MG63 (cell line): Measurements from ENCODE around the gene SPINT2. TPM values are rescaled to one million over a fixed set of nuclear protein-coding genes. Genes with fewer than 3 reads are reported as not detected.
"Not testable (repeated sequence)": the region's sequence is repeated elsewhere in the genome, so short reads cannot be mapped to it uniquely, and the experiment has no call there.

Experiments
- DNase-seq: peaks from one replicate; pipeline ENCODE4 v3.0.0-alpha.2; 2020
- H3K27me3 ChIP-seq: fragments of 250-450 bp; sonication (Bioruptor Pico); 2 replicates; pipeline ENCODE4 v1.5.1; 2020; ENCODE audit warnings: mild to moderate bottlenecking, moderate library complexity
- H3K36me3 ChIP-seq: fragments of 250-450 bp; sonication (Bioruptor Pico); 2 replicates; pipeline ENCODE4 v1.5.1; 2020; ENCODE audit warnings: mild to moderate bottlenecking, moderate library complexity
- H3K4me3 ChIP-seq: fragments of 250-450 bp; sonication (Bioruptor Pico); 2 replicates; pipeline ENCODE4 v1.5.1; 2020; ENCODE audit warnings: mild to moderate bottlenecking, moderate library complexity
- H3K9me3 ChIP-seq: fragments of 250-450 bp; sonication (Bioruptor Pico); 2 replicates; pipeline ENCODE4 v1.5.1; 2020; ENCODE audit warnings: mild to moderate bottlenecking, moderate library complexity
- total RNA-seq: library from RNA; depleted of rRNA; stranded (reverse); fragments of >200 nt; shearing (Covaris generic); gene quantifications from 2 replicates; pipeline ENCODE4 v1.2.3, GENCODE V29; 2014; ENCODE audit warnings: low replicate concordance

The SPINT2 gene
- total RNA-seq, 1 experiment from 2014 or later = 7.7 TPM

GRCh38 chr19:38319421-38320258 is 55.3 kb downstream of the SPINT2 start, which contains the start of gene KCNK6:
KCNK6 (plus strand) TSS chr19:38319845; CDS start chr19:38319951, 106 bp downstream.
- Histone ChIP-seq H3K36me3 (peaks cover 33% of the 10 kb centered on the region), H3K9me3 (no peaks in the 10 kb centered on the region), H3K4me3 (peak within 1 kb of the TSS; percentile 69), H3K27me3 (no peaks in the 10 kb centered on the region)
- DNase-seq = peak; percentile 69

GRCh38 chr19:38320969-38321339 is 56.6 kb downstream of the SPINT2 start:
- no peak for DNase-seq
- H3K36me3 ChIP-seq = peaks cover 46% of the 10 kb centered on the region
- H3K27me3 ChIP-seq = no peaks in the 10 kb centered on the region
- no peaks in the 10 kb centered on the region for H3K9me3 ChIP-seq
- peak overlapping the region; percentile 69 for H3K4me3 ChIP-seq

GRCh38 chr19:38321646-38322196 is 57.3 kb downstream of the SPINT2 start:
- no peaks in the 10 kb centered on the region for H3K9me3 ChIP-seq
- peak; percentile 86 for DNase-seq
- no peaks in the 10 kb centered on the region for H3K27me3 ChIP-seq
- H3K4me3 ChIP-seq = peak overlapping the region; percentile 69
- H3K36me3 ChIP-seq = peaks cover 54% of the 10 kb centered on the region

- no peak for DNase-seq
- H3K4me3 ChIP-seq = no peak overlapping the region
- H3K36me3 ChIP-seq = peaks cover 69% of the 10 kb centered on the region
- no peaks in the 10 kb centered on the region for H3K9me3 ChIP-seq
- H3K27me3 ChIP-seq = no peaks in the 10 kb centered on the region
Measured at GRCh38 chr19:38323291-38323690, 58.9 kb downstream of the SPINT2 start.

- Histone ChIP-seq H3K4me3 (no peak overlapping the region), H3K9me3 (no peaks in the 10 kb centered on the region), H3K27me3 (no peaks in the 10 kb centered on the region), H3K36me3 (peaks cover 81% of the 10 kb centered on the region)
- DNase-seq = no peak
Measured at GRCh38 chr19:38324431-38324830, 60.1 kb downstream of the SPINT2 start.

GRCh38 chr19:38326591-38326990 is 62.2 kb downstream of the SPINT2 start:
- no peak overlapping the region for H3K4me3 ChIP-seq
- H3K27me3 ChIP-seq = no peaks in the 10 kb centered on the region
- H3K36me3 ChIP-seq = peaks cover 88% of the 10 kb centered on the region
- DNase-seq = no peak
- H3K9me3 ChIP-seq = no peaks in the 10 kb centered on the region

GRCh38 chr19:38329651-38330050 is 65.3 kb downstream of the SPINT2 start:
- H3K4me3 ChIP-seq = no peak overlapping the region
- H3K36me3 ChIP-seq = peaks cover 62% of the 10 kb centered on the region
- DNase-seq = no peak
- no peaks in the 10 kb centered on the region for H3K9me3 ChIP-seq
- no peaks in the 10 kb centered on the region for H3K27me3 ChIP-seq

GRCh38 chr19:38331728-38332127 is 67.4 kb downstream of the SPINT2 start:
- Histone ChIP-seq H3K27me3 (no peaks in the 10 kb centered on the region), H3K36me3 (peaks cover 41% of the 10 kb centered on the region), H3K4me3 (no peak overlapping the region), H3K9me3 (no peaks in the 10 kb centered on the region)
- DNase-seq = no peak

GRCh38 chr19:38333245-38333644 is 68.9 kb downstream of the SPINT2 start:
- H3K4me3 ChIP-seq = no peak overlapping the region
- H3K9me3 ChIP-seq = no peaks in the 10 kb centered on the region
- H3K27me3 ChIP-seq = no peaks in the 10 kb centered on the region
- no peak for DNase-seq
- peaks cover 26% of the 10 kb centered on the region for H3K36me3 ChIP-seq

GRCh38 chr19:38335949-38336637 is 71.7 kb downstream of the SPINT2 start:
- Histone ChIP-seq H3K27me3 (no peaks in the 10 kb centered on the region), H3K9me3 (no peaks in the 10 kb centered on the region), H3K4me3 (peak overlapping the region; percentile 62), H3K36me3 (peaks cover 5% of the 10 kb centered on the region)
- DNase-seq = peak; percentile 99

- peak; percentile 92 for DNase-seq
- no peaks in the 10 kb centered on the region; the same call in 1 of the 2 replicates for H3K36me3 ChIP-seq
Measured at GRCh38 chr19:38336638-38337359, 72.4 kb downstream of the SPINT2 start.

GRCh38 chr19:38337360-38337653 is 72.9 kb downstream of the SPINT2 start:
- Histone ChIP-seq H3K36me3 (no peaks in the 10 kb centered on the region), H3K9me3 (no peaks in the 10 kb centered on the region), H3K4me3 (peak overlapping the region; percentile 62), H3K27me3 (no peaks in the 10 kb centered on the region)
- no peak for DNase-seq

More at GRCh38 chr19:38336638-38337359, 72.4 kb downstream of the SPINT2 start:
- Histone ChIP-seq H3K27me3 (no peaks in the 10 kb centered on the region), H3K9me3 (no peaks in the 10 kb centered on the region), H3K4me3 (peak overlapping the region; percentile 62)

- not testable (repeated sequence) for DNase-seq, H3K4me3 ChIP-seq, H3K9me3 ChIP-seq, H3K36me3 ChIP-seq, H3K27me3 ChIP-seq
Measured at GRCh38 chr19:38339011-38339410, 74.6 kb downstream of the SPINT2 start.

- no peak overlapping the region for H3K4me3 ChIP-seq
Measured at GRCh38 chr19:38340927-38341326, 76.6 kb downstream of the SPINT2 start.

More at GRCh38 chr19:38340927-38341326, 76.6 kb downstream of the SPINT2 start:
- Histone ChIP-seq H3K9me3 (no peaks in the 10 kb centered on the region), H3K27me3 (no peaks in the 10 kb centered on the region), H3K36me3 (no peaks in the 10 kb centered on the region)
- DNase-seq = no peak
